HEK293 (cell line): Measurements from ENCODE around the gene B4GALNT1.
"Not testable (repeated sequence)": the region's sequence is repeated elsewhere in the genome, so short reads cannot be mapped to it uniquely, and the experiment has no call there.

Source experiments
- CTCF ChIP-seq: fragments of 450-650 bp; formaldehyde crosslinking; IDR thresholded peaks from 2 replicates; pipeline ENCODE4 v1.5.1; 2016; ENCODE audit warnings: missing biosample characterization, missing genetic modification characterization
- MEIS1 ChIP-seq: sonication (generic); formaldehyde crosslinking; IDR thresholded peaks from 2 replicates; pipeline ENCODE4 v1.8.1; 2022; ENCODE audit warnings: missing genetic modification reagents, mild to moderate bottlenecking, borderline replicate concordance
- OVOL3 ChIP-seq: fragments of 450-650 bp; formaldehyde crosslinking; IDR thresholded peaks from 2 replicates; pipeline ENCODE4 v1.5.1; 2016; ENCODE audit warnings: missing biosample characterization, missing genetic modification characterization
- PBX3 ChIP-seq: sonication (generic); formaldehyde crosslinking; IDR thresholded peaks from 2 replicates; pipeline ENCODE4 v1.8.1; 2022; ENCODE audit warnings: mild to moderate bottlenecking, moderate library complexity, missing genetic modification reagents
- REST ChIP-seq: fragments of 450-650 bp; formaldehyde crosslinking; IDR thresholded peaks from 2 replicates; pipeline ENCODE4 v1.5.1; 2016; ENCODE audit warnings: missing biosample characterization, missing genetic modification characterization
- ZBTB44 ChIP-seq: fragments of 450-650 bp; IDR thresholded peaks from 2 replicates; pipeline ENCODE4 v1.5.1; 2018; ENCODE audit warnings: missing biosample characterization, mild to moderate bottlenecking, missing genetic modification characterization
- ZNF146 ChIP-seq: fragments of 450-650 bp; formaldehyde crosslinking; IDR thresholded peaks from 2 replicates; pipeline ENCODE4 v1.5.1; 2016; ENCODE audit warnings: missing biosample characterization, missing genetic modification characterization
- ZNF350 ChIP-seq: fragments of 450-650 bp; formaldehyde crosslinking; IDR thresholded peaks from 2 replicates; pipeline ENCODE4 v1.5.0; 2017; ENCODE audit warnings: missing biosample characterization, mild to moderate bottlenecking, missing genetic modification characterization
- ZNF473 ChIP-seq: fragments of 450-650 bp; formaldehyde crosslinking; IDR thresholded peaks from 2 replicates; pipeline ENCODE4 v1.5.1; 2017; ENCODE audit warnings: missing biosample characterization, missing genetic modification characterization
- ZNF624 ChIP-seq: fragments of 450-650 bp; formaldehyde crosslinking; IDR thresholded peaks from 2 replicates; pipeline ENCODE4 v1.5.1; 2017; ENCODE audit warnings: missing biosample characterization, missing genetic modification characterization
- ZNF76 ChIP-seq: fragments of 450-650 bp; formaldehyde crosslinking; IDR thresholded peaks from 2 replicates; pipeline ENCODE4; 2016; ENCODE audit warnings: low read depth, missing biosample characterization, missing genetic modification characterization, borderline replicate concordance
- ZNF830 ChIP-seq: fragments of 450-650 bp; IDR thresholded peaks from 2 replicates; pipeline ENCODE4 v1.5.0; 2018; ENCODE audit warnings: missing biosample characterization, missing genetic modification characterization, low read depth, mild to moderate bottlenecking, moderate library complexity

GRCh38 chr12:57646659-57647049 lies 13.7 kb upstream of the B4GALNT1 start:
- TF ChIP-seq CTCF; ZNF76 (tag by site-specific recombination); ZBTB44 (tag by site-specific recombination); REST; MEIS1; OVOL3 (tag by site-specific recombination); ZNF624 (tag by site-specific recombination); ZNF146; PBX3 (CRISPR knock-in tag); ZNF350; ZNF473; ZNF830 (tag by site-specific recombination): not testable (repeated sequence)
